HepG2 (cell line): ENCODE results near the gene CDV3.

ENCODE experiments used
- BRCA1 ChIP-seq: sonication (generic); formaldehyde crosslinking; IDR thresholded peaks from 2 replicates; pipeline ENCODE4 v1.4.0; 2020; ENCODE audit warnings: missing genetic modification reagents
- CTCF ChIP-seq: sonication (generic); formaldehyde crosslinking; IDR thresholded peaks from 2 replicates; pipeline ENCODE4 v1.5.0; 2020; ENCODE audit warnings: mild to moderate bottlenecking, missing genetic modification reagents, moderate library complexity
- MIER2 ChIP-seq: IDR thresholded peaks from 2 replicates; pipeline ENCODE4 v1.6.1; 2016; ENCODE audit warnings: missing biosample characterization, missing genetic modification reagents
- RBM22 ChIP-seq: fragments of 200-400 bp; formaldehyde crosslinking; optimal IDR thresholded peaks from 2 replicates; pipeline ENCODE3; 2017; ENCODE audit warnings: mild to moderate bottlenecking, low read length, moderate library complexity
- TARDBP ChIP-seq: sonication (generic); formaldehyde crosslinking; IDR thresholded peaks from 2 replicates; pipeline ENCODE4 v1.8.0; 2022; ENCODE audit warnings: mild to moderate bottlenecking, missing genetic modification reagents
- ZBTB7A ChIP-seq: sonication (generic); formaldehyde crosslinking; IDR thresholded peaks from 2 replicates; pipeline ENCODE4 v1.8.0; 2022; ENCODE audit warnings: mild to moderate bottlenecking, missing genetic modification reagents
- ZNF607 ChIP-seq: sonication (generic); formaldehyde crosslinking; IDR thresholded peaks from 2 replicates; pipeline ENCODE4 v1.5.1; 2020; ENCODE audit warnings: missing genetic modification reagents, mild to moderate bottlenecking, borderline replicate concordance
- ZNF737 ChIP-seq: sonication (generic); formaldehyde crosslinking; IDR thresholded peaks from 2 replicates; pipeline ENCODE4 v1.5.0; 2020; ENCODE audit warnings: missing genetic modification reagents, mild to moderate bottlenecking, borderline replicate concordance

GRCh38 chr3:133542871-133543270 lies 30.6 kb upstream of the CDV3 start:
- no peak for TF ChIP-seq CTCF (CRISPR knock-in tag)
- no peak for TF ChIP-seq TARDBP (CRISPR knock-in tag)
- no peak for TF ChIP-seq RBM22
- no peak for TF ChIP-seq MIER2 (CRISPR knock-in tag)
- TF ChIP-seq BRCA1 (CRISPR knock-in tag) = no peak
- TF ChIP-seq ZBTB7A (CRISPR knock-in tag) = no peak
- no peak for TF ChIP-seq ZNF737 (CRISPR knock-in tag)
- TF ChIP-seq ZNF607 (CRISPR knock-in tag) = no peak
